Measurements from ENCODE around the gene OR9Q2. TPM values are rescaled to one million over a fixed set of nuclear protein-coding genes. Genes with fewer than 3 reads are reported as not detected.

Gene OR9Q2
- total and polyA plus RNA-seq, 2 experiments from 2014 or later, result not detected

GRCh38 chr11:58186938-58187337, 1.9 kb upstream of the OR9Q2 start:
- no peak for DNase-seq (ENCODE audit: low spot score)
- 94% methylated on average over 4 of the region's 4 CpGs for WGBS (ENCODE audit: low lambda C conversion rate, missing lambda C conversion rate)
- no peak overlapping the region for H3K27ac ChIP-seq

GRCh38 chr11:58192229-58192628, 3.4 kb downstream of the OR9Q2 start:
- H3K4me2 ChIP-seq, result peak overlapping the region; percentile 18
- no peaks in the 10 kb centered on the region for H3K9me2 ChIP-seq (replicated peaks; ENCODE audit: insufficient read depth)
- no peaks in the 10 kb centered on the region for H3K79me2 ChIP-seq
- no peak for TF ChIP-seq CTCF (IDR thresholded peaks at IDR 0.05; ENCODE audit: poor library complexity)
- TF ChIP-seq EZH2 (IDR thresholded peaks at IDR 0.05; ENCODE audit: borderline replicate concordance), result no peak
- TF ChIP-seq EZH2phosphoT487 (IDR thresholded peaks at IDR 0.05; ENCODE audit: low read depth, severe bottlenecking, unreplicated experiment), result no peak
- H3K4me3 ChIP-seq, result no peak overlapping the region
- DNase-seq (ENCODE audit: low spot score), result peak; percentile 58
- WGBS (ENCODE audit: low lambda C conversion rate, missing lambda C conversion rate), result 61% methylated on average over 3 of the region's 3 CpGs
- no peak overlapping the region for H2AFZ ChIP-seq
- no peaks in the 10 kb centered on the region for H3K9me3 ChIP-seq (ENCODE audit: low read depth)
- peak overlapping the region; percentile 78 for H3K27ac ChIP-seq
- peaks cover 16% of the 10 kb centered on the region for H3K4me1 ChIP-seq (ENCODE audit: insufficient read depth)
- no peaks in the 10 kb centered on the region for H4K20me1 ChIP-seq (ENCODE audit: insufficient read depth, poor library complexity, severe bottlenecking)
- H3K27me3 ChIP-seq, result no peaks in the 10 kb centered on the region
- no peaks in the 10 kb centered on the region for H3K36me3 ChIP-seq (replicated peaks; ENCODE audit: insufficient read depth, low read depth)

More at GRCh38 chr11:58186938-58187337, 1.9 kb upstream of the OR9Q2 start:
- H3K4me1 ChIP-seq (ENCODE audit: insufficient read depth), result peaks cover 8% of the 10 kb centered on the region
- H3K27me3 ChIP-seq, result no peaks in the 10 kb centered on the region
- H3K4me2 ChIP-seq, result no peak overlapping the region
- H4K20me1 ChIP-seq (ENCODE audit: insufficient read depth, poor library complexity, severe bottlenecking), result no peaks in the 10 kb centered on the region
- no peak overlapping the region for H3K4me3 ChIP-seq
- no peaks in the 10 kb centered on the region for H3K9me2 ChIP-seq (replicated peaks; ENCODE audit: insufficient read depth)
- H3K79me2 ChIP-seq, result no peaks in the 10 kb centered on the region
- no peak overlapping the region for H2AFZ ChIP-seq
- H3K9me3 ChIP-seq (ENCODE audit: low read depth), result no peaks in the 10 kb centered on the region
- TF ChIP-seq CTCF (IDR thresholded peaks at IDR 0.05; ENCODE audit: poor library complexity) (no peak), EZH2phosphoT487 (IDR thresholded peaks at IDR 0.05; ENCODE audit: low read depth, severe bottlenecking, unreplicated experiment) (no peak), EZH2 (IDR thresholded peaks at IDR 0.05; ENCODE audit: borderline replicate concordance) (no peak)
- H3K36me3 ChIP-seq (replicated peaks; ENCODE audit: insufficient read depth, low read depth), result no peaks in the 10 kb centered on the region

- H3K27me3 ChIP-seq, result no peaks in the 10 kb centered on the region
- no peak for TF ChIP-seq EZH2 (IDR thresholded peaks at IDR 0.05; ENCODE audit: borderline replicate concordance)
- TF ChIP-seq CTCF (IDR thresholded peaks at IDR 0.05; ENCODE audit: poor library complexity), result no peak
- no peaks in the 10 kb centered on the region for H3K9me2 ChIP-seq (replicated peaks; ENCODE audit: insufficient read depth)
- no peaks in the 10 kb centered on the region for H4K20me1 ChIP-seq (ENCODE audit: insufficient read depth, poor library complexity, severe bottlenecking)
- DNase-seq (ENCODE audit: low spot score), result peak; percentile 15
- H3K9me3 ChIP-seq (ENCODE audit: low read depth), result peaks cover 5% of the 10 kb centered on the region
- H3K27ac ChIP-seq, result peak overlapping the region; percentile 78
- H3K36me3 ChIP-seq (replicated peaks; ENCODE audit: insufficient read depth, low read depth), result no peaks in the 10 kb centered on the region
- no peak overlapping the region for H2AFZ ChIP-seq
- no peak overlapping the region for H3K4me3 ChIP-seq
- H3K4me1 ChIP-seq (ENCODE audit: insufficient read depth), result peaks cover 16% of the 10 kb centered on the region
- H3K4me2 ChIP-seq, result peak overlapping the region; percentile 18
- H3K79me2 ChIP-seq, result no peaks in the 10 kb centered on the region
Measured at GRCh38 chr11:58193391-58193790, 4.5 kb downstream of the OR9Q2 start.

GRCh38 chr11:58195939-58196338, 7.1 kb downstream of the OR9Q2 start:
- Histone ChIP-seq H3K4me1 (ENCODE audit: insufficient read depth) (peaks cover 16% of the 10 kb centered on the region), H3K4me3 (no peak overlapping the region), H3K9me2 (replicated peaks; ENCODE audit: insufficient read depth) (no peaks in the 10 kb centered on the region), H4K20me1 (ENCODE audit: insufficient read depth, poor library complexity, severe bottlenecking) (no peaks in the 10 kb centered on the region), H3K27me3 (no peaks in the 10 kb centered on the region), H3K27ac (no peak overlapping the region), H3K79me2 (no peaks in the 10 kb centered on the region), H2AFZ (no peak overlapping the region), H3K4me2 (no peak overlapping the region), H3K36me3 (replicated peaks; ENCODE audit: insufficient read depth, low read depth) (no peaks in the 10 kb centered on the region), H3K9me3 (ENCODE audit: low read depth) (peaks cover 5% of the 10 kb centered on the region)
- DNase-seq (ENCODE audit: low spot score), result no peak
- TF ChIP-seq EZH2phosphoT487 (IDR thresholded peaks at IDR 0.05; ENCODE audit: low read depth, severe bottlenecking, unreplicated experiment) (no peak), EZH2 (IDR thresholded peaks at IDR 0.05; ENCODE audit: borderline replicate concordance) (no peak), CTCF (IDR thresholded peaks at IDR 0.05; ENCODE audit: poor library complexity) (no peak)
- 82% methylated on average over 2 of the region's 2 CpGs for WGBS (ENCODE audit: low lambda C conversion rate, missing lambda C conversion rate)
